Measurements from ENCODE around the gene ZFP37. TPM values are rescaled to one million over a fixed set of nuclear protein-coding genes. Genes with fewer than 3 reads are reported as not detected.

ZFP37 gene
- polyA plus RNA-seq, 12 donors: 2.8 to 7.1 (median 4.9) TPM; not detected in 1

Other genes with a start within 250 kb of the ZFP37 start
- gene SLC46A2, start 165.8 kb downstream of the ZFP37 start, polyA plus RNA-seq (ENCODE audit: insufficient read length in 12 of 12): under 1 TPM in 5 of 12 donors, not detected in 7; 0.18 to 0.31 (median 0.21) TPM
- gene ZNF883, start 44.5 kb downstream of the ZFP37 start, polyA plus RNA-seq (ENCODE audit: insufficient read length in 12 of 12): 1 to 10 TPM in 10 of 12 donors, not detected in 2; 2.1 to 9.6 (median 5.1) TPM
- 1 to 10 TPM in 10 of 12 donors, not detected in 2; 2.3 to 4.3 (median 3.1) TPM for gene SLC31A2, start 94.3 kb upstream of the ZFP37 start, polyA plus RNA-seq (ENCODE audit: insufficient read length in 12 of 12)
- gene FKBP15, start 164.6 kb upstream of the ZFP37 start, polyA plus RNA-seq (ENCODE audit: insufficient read length in 12 of 12): 10 to 100 TPM in 11 of 12 donors, not detected in 1; 17.6 to 30.8 (median 22.3) TPM
- gene SLC31A1, start 164.8 kb upstream of the ZFP37 start, polyA plus RNA-seq (ENCODE audit: insufficient read length in 12 of 12): 10 to 100 TPM in 7 of 12 donors, 1 to 10 TPM in 4, not detected in 1; 7.3 to 15.7 (median 11.1) TPM
- 10 to 100 TPM in 11 of 12 donors, not detected in 1; 18.2 to 29.3 (median 22.3) TPM for gene CDC26, start 218.8 kb upstream of the ZFP37 start, polyA plus RNA-seq (ENCODE audit: insufficient read length in 12 of 12)
- gene PRPF4, start 218.9 kb upstream of the ZFP37 start, polyA plus RNA-seq (ENCODE audit: insufficient read length in 12 of 12): 10 to 100 TPM in 10 of 12 donors, 1 to 10 TPM in 1, not detected in 1; 10.0 to 23.5 (median 20.0) TPM
- gene RNF183, start 246.7 kb upstream of the ZFP37 start, polyA plus RNA-seq (ENCODE audit: insufficient read length in 12 of 12): under 1 TPM in 4 of 12 donors, not detected in 8; 0.18 to 0.45 (median 0.39) TPM